Iris pigment epithelial cell (primary cell): Measurements from ENCODE around the gene SLC25A29.
"Not testable (repeated sequence)": the region's sequence is repeated elsewhere in the genome, so short reads cannot be mapped to it uniquely, and the experiment has no call there.

Experiments used
- DNase-seq: peaks from one replicate; pipeline ENCODE4 v3.0.0-alpha.2; 2011; ENCODE audit warnings: low read depth

Gene SLC25A29

DNA sequence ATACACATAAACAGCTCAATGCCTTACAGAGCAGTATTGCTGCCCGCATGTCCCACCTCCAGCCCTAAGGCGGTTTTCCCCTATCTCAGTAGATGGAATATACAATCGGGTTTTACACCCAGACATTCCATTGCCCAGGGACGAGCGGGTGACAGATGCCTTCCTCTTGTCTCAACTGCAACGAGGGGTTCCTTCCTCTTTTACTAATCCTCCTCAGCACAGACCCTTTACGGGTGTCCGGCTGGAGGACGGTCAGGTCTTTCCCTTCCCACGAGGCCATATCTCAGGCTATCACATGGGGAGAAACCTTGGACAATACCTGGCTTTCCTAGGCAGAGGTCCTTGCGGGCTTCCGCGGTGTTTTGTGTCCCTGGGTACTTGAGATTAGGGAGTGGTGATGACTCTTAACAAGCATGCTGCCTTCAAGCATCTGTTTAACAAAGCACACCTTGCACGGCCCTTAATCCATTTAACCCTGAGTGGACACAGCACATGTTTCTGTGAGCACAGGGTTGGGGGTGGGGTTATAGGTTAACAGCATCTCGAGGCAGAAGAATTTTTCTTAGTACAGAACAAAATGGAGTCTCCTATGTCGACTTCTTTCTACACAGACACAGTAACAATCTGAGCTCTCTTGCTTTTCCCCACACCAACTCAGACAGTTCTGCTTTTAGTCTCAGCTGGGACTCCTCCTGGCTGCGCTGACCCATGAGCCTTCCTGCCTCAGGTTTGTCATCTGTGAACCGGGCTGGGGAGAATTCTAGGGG, 6.0 kb upstream of the SLC25A29 start:
- not testable (repeated sequence) for DNase-seq

DNA sequence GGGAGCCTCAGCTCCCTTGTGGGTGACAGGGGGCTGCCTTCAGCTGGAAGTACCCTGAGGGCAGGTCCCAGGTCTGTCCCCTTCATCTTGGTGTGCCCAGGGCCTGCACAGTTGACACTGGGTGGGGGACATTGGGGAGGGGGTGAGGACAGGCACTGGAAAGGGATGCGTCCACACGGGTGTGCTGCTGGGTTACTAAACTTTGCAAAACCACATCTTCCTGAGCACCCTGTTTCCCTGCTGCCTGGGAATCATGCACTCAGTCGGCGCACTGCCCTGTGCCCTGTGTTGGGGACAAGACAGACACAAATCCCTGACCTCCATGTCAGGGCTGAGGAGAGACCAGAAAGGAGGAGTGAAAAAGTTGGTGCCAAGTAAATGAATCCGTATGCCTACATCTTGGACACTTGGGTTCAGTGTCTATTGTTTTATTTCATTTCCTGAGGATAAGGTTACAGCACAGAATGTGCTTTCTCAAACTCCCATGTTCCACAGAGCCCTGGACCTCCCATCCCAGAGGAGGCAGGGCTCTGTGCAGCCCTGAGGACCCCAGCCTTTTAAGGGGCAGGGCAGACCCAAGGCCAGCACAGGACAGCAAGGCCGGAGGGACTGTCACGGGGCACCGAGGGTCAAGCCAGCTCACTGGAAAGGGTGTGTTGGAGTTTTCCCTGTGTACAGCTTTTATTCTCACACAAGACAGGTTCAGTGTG, 2.9 kb upstream of the SLC25A29 start:
- no peak for DNase-seq

DNA sequence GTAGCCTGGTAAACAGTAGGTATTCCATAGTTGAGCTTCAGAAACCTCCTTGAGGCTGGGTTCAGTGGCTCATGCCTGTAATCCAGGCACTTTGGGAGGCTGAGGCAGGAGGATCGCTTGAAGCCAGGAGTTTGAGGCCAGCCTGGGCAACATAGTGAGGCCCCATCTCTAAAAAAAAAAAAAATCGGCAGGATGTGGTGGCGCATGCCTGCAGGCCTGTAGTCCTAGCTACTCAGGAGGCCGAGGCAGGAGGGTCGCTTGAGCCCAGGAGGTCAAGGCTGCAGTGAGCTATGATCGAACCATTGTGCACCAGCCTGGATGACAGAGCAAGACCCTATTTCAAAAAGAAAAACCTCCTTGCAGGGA, 2.2 kb upstream of the SLC25A29 start:
- not testable (repeated sequence) for DNase-seq

DNA sequence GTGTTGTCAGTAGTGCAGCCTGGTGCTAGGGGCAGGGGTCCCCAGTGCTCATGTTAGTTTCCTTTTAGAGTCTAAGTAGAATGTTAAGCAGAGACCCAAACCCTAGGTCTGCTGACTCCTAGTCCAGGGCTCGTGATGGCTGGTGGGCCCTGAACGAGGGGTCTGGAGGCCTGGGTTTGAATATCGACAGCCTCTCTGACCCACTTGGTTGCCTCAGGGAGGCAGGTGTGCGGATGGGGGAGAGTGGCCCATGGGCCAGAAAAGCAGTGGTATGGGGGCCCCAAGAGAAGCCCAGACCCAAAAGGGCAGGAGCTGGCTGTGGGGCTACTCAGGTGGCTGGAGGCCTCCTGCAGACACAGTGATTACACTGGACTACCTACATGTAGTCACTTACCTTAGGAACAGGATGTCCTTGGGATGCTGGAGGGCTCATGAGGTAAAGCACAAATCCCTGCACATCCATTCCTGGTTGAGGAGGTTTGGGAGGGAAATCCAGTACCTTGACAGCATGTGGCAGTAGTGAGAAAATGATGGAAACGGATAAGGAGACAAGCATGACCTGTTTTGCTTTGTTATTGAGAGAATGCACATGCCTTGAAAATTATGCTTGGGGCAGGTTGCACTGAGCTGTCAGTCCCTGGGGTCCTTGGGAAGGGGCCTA, 1.7 kb upstream of the SLC25A29 start:
- no peak for DNase-seq

DNA sequence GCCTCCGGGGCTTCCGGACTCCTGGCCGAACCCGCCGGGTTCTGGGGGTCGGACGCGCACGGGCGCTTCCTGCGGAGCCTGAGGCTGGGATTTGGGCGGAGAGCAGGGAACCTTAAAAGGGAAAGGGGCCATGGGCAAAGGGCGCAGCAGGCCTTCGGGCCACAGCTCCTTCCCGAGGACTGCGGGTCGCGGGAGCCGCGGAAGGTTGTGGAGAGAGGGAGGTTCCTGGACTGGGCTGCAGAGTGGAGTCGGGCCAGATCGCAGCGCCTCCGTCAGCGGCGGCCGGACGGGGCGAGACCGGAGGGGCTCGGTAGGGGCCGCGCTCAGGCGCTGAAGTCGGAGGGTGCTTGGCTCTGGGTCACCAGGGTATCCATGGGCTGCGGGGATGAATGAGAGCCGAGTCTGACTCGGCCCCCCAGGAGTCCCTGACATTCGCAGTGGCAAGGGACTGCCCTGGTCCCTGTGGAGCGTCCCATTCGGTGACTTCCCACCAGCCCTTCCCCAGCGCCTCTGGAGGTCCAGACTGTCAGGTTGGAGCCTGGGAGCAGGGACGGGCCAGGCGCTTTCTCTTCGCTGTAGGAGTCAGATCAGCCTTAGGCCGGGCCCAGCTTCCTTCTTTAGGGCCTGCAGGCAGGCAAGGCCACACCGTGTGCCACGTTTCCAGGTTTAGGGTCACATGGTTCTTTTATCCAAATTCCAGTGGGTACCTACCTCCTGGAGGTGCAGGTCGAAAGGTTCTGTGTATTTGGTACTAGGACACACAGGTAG, 938 bp upstream of the SLC25A29 start:
- peak; percentile 32 for DNase-seq

DNA sequence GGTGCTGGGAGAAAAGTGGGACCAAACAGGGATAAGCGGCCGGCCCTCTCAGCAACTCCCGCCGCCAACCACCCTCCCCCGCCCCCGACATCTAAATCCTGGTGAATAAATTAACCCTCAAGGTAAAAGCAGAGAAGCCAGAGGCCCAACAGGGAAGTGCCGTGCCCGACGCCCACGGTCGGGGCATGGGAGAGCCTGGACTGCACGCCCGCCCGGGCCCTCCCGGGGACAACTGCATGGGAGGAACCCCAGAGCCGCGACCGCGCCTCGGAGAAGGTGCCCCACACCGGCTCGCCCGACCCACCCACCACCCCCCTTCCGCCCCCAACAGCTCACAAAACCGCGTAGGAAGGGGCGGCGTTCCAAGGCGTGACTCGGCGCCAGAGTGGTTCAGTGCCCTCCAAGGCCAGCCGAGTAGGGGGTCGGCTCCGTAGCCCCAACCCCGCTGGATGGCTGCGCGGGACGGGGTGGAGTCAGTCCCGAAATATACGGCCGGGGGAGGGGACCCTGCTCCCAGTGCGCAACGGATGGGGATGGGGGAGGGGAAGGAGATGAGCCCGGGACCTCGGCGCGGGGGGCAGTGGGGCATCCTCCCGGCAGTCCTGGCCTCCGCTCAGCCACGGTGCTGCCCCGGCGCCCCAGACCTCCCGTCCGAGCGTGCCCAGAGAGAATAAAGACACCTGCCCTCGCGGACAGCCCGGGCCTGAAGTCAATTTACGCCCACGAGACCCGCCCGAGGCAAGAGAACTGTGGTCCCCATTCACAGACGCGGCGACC, 732 bp downstream of the SLC25A29 start:
- DNase-seq, result no peak

DNA sequence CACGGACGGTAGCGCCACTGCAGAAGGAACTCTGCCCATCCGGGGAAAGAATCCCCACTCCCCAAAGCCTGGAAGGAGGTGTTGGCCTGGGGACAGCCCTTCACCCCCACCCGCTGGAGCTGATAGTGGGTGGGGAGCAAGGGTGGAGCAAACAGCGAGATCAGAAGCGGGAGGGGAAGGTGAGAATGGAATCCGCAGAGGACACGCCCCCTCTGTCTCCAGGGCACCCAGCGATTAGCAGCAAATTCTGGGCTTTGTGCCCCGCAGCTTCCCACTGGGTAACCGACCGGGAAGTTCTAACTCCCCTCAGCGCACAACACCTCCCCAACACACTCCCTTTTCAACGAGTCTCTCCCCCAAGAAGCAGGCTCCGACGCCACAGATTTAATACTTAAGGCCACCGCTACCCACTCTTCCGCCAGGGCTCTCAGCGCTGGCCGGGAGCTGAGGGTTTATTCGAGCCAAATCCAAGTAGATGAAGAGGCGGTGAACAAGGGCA, 1.4 kb downstream of the SLC25A29 start:
- DNase-seq, result peak; percentile 45

DNA sequence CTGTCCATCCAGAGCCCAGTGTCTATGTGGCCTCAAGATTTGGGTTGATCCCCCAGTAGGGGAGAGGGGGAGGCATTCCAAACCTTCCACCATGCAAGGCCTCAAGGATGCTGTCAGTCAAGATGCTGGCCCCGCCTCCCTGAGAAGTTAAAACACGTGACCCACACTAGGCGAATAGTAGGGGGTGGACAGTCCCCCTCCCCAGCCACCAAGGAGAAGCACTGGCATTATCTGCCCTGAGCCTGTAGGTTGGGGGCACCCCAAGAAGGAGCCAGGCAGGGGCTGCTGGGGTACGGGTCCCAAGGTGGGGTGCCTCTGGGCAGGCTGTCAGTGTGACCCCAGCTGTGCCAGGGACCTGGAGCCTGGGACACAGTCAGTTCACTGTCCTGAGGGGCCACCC, 2.3 kb downstream of the SLC25A29 start:
- no peak for DNase-seq

DNA sequence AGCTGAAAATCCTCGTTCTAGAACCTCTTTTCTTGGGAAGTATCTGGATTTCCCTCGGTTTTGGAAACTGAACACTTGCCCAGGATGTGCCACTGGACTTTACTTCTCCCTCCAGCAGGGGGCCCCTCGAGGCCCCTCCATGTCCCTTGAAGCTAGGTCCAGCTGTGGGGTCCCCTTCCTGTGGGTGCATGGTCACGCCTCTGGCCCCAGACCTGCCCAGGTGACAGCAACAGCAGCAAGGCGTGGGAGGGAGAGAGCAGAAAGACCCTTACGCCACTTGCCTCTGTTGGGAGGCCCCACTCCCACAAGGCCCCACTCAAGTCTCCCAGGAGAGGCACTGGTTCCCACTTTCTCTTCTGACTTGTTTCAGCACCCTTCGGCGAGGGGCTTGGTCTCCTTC, 3.1 kb downstream of the SLC25A29 start:
- peak; percentile 21 for DNase-seq

DNA sequence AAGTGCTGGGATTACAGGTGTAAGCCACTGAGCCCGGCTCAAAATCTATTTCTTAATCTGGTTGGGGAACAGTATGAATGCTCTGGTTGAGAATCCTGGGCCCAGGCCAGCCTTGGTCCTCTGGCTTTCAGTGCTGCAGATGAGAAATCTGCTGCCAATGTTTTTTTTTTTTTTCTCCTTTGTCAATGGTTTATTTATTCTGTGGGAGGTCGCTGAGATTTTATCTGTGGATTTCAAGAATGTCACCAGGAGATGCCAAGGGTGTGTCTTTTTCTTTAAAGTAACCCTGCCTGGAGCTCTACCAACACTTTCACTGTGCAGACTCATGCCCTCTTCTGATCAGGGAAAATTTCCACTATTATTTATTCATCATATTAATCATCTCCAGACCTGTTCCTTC, 3.6 kb downstream of the SLC25A29 start:
- no peak for DNase-seq

DNA sequence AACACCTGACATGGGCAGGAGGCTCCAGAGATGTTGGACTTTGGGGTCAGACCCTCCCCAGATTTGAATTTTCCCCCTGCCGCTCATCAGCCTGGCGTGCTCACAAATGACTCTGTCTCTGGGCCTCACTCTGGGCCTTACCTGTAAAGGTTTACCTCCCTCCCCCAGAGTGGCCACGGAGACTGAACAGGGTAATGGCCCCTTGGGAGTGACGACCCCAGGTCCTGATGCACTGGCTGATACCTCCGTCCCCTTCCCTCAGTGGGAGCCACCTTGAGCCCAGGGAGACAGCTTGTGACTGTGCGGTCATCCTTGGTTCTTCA, 7.0 kb downstream of the SLC25A29 start:
- DNase-seq, result no peak

DNA sequence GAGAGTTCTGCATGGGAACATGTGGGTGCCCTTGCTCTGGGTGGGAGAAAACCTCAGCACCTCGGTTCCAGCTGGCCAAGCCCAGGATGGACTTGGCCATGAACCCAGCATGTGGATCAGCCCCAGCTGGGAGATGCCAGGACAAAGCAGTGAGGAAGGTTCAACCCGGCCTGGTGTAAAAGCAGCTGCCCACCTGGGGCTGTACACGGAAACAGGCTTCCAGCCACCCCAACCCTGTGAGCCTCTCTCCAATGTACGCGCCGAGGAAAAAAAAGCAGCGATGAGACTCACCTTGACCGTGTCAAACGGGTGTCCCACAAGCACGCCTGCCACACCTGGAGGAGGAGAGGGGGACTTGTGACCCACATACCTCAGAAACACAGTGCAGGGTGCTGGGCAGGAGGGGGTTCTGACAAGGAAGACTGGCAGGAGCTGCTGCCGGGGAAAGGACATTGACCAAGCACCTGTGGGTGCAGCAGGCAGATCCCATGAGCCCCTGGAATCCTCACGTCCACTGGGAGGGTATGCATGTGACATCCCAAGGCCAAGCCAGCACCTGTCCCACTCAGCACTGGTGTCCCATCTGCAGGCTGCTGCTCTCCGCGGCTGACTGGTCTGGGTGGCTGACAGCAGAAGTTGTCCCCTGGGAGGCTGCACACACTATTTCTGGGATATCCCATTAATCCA, 7.5 kb downstream of the SLC25A29 start:
- DNase-seq, result no peak

DNA sequence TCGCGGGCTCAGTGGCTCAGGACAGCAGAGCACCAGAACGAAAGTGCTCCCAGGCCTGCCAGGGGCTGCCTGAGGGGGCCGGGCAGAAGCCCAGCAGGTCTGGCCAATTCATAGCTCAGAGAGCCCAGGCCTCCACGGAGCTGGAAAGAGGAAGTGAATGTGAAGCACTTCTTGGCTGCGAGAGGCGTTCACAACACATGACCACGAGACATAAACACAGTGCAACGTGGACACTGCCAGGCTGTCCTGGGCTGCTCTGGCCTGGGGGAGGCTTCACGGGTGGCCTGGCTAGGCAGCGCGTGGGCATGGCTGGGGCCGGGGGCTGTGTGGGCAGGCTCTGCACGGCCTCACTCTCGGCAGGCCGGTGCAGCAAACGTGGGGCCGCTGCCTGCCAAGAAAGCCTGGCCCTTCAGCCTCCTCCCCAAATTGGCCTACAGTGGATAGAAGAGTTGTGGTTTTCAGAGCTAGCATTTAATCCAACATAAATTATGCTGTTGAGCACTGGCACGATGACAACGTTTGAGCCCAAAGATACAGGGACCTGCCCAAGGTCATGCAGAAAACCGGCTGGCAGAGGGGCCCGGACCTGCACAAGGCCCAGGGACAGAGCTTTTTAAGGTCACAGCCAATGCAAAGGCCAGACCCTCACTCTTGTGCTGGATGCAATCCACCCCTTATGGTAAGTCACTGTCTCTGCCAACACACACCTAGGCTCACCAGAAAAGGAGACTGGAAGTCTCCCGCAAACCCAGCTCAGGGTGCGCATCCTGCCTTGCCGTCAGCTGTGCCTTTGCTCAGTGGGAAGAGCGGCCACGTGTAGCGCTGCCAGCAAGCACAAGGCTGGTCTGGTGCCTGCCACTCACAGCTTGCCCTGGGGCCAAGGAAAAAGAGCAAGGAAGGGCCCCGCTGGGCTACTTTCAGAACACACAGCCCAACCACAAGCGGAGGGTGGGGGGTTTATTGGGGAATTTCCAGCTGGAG, 8.6 kb downstream of the SLC25A29 start:
- DNase-seq, result peak; percentile 89

DNA sequence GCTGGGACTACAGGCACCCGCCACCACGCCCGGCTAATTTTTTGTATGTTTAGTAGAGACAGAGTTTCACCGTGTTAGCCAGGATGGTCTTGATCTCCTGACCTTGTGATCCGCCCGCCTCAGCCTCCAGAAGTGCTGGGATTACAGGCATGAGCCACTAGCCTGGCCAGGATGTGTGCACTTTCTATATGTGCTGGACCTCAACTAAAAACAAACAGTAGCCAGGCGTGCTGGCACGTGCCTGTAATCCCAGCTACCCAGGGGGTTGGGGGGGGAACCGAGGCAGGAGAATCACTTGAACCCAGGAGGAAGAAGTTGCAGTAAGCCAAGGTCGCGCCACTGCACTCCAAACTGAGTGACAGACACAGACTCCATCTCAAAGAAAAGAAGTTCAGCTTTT, 9.5 kb downstream of the SLC25A29 start:
- DNase-seq, result not testable (repeated sequence)

DNA sequence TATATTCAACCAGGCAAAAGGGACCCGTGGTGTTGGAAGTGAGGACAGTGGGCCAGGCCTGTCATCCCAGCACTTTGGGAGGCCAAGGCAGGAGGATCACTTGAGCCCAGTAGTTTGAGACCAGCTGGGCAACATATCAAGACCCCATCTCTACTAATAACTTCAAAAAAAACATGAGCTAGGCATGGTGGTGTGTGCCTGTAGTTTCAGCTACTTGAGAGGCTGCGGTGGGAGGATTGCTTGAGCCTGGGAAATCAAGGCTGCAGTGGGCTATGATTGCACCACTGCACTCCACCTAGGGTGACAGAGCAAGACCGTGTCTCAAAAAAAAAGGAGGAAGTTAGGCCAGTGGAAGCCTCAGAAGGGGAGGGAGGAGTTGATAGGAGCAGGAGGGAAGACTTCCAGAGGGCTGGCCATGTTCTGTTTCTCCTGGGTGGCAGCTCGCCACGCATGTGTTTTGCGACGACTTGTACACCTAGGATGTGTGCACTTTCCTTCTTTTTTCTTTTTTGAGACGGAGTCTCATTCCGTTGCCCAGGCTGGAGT, 10.1 kb downstream of the SLC25A29 start:
- DNase-seq, result no peak

DNA sequence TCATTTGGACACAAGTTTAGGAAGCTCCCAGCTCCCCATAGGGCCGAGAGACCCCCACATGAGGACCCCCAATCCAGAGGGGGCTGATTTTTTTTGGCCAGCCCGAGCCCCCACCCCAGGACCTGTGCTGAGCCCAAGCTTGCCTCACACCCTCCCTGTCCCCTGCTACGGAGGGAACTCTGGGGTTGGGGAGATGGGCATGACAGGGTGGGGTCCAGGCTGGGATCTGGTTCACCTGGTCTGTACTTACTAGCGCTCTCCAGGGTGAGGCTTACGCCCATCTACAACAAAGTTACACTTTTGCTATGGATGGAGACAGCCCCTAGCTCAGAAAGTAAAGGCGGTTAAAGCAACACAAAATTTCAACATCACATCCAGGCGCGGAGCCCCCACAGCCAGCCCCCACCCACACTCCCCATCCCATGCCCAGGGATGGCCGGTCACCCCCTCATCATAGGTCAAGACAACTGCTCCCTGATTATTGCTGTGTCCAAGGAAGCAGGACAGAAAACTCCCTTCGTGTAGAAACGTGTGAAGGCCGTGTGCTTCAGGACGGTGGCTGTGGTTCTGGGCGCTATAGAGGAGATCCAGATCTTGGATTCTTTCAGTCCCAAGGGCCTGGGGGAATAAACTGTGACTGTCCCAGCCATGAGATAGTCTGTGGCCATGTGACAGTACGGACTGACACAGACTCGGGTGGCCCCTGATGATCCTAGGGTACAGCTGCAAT, 10.7 kb downstream of the SLC25A29 start:
- no peak for DNase-seq

DNA sequence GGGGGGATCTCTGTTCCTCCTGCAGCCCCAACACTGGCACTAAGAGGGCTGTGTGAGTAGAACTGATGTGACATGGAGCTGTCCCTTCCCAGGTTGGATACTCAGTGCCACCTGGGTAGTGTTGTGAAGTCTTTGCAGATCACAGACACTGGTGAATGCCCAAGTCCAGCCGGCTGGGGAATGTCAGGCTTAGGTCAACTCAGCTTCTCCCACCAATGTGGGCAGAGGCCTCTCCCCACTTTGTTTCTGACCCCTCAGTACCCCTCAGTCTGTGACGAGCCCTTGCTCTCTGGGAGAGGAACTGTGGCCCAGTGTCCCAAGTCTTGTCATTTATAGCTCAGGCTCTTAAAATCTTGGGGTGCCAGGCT, 11.3 kb downstream of the SLC25A29 start:
- DNase-seq, result no peak

DNA sequence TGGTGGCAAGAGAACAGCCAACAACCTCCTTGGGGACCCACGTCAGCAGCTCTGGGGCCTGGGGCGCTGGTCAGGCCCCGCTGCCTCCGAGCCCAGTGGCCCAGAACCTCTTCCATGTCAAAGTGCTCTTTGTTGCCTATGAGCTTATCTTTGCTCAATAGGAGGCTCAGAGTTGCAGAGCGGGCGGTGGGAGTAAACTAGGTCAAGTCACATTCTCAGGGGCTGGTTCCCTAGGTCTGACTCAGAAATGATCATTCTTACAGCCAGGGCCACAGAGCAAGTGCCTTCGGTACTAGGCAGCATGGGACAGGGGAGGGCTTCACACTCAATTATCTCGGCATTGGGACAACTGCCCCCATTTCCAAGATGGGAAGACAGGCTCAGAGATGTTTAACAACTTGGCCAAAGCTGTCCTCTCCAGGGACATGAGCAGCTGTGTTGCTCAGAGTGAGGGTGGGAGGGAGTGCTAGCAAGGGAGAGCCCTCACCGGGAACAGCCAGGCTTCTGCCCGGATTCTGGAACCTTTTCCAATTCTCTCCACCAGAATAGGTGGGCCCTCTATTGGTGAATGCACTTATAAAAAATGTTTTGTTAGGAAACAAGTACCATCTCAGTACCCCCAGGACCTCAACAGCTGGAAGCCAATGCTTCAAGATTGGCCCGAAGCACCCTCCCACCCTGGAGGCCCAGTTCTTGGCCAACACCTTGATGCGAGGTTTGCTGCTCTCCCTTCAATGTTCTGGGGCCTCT, 11.9 kb downstream of the SLC25A29 start:
- no peak for DNase-seq
